ENCODE results near the gene RASEF.

The RASEF gene

GRCh38 chr9:83013867-83014605 lies 48.9 kb downstream of the RASEF start:
- no peak for DNase-seq (ENCODE audit: insufficient read length, low spot score)
- no peak for TF ChIP-seq CTCF (IDR thresholded peaks at IDR 0.05; ENCODE audit: insufficient read depth, missing control alignments)
- no peak for FAIRE-seq

- FAIRE-seq, result no peak
- TF ChIP-seq CTCF (IDR thresholded peaks at IDR 0.05; ENCODE audit: insufficient read depth, missing control alignments), result no peak
- no peak for DNase-seq (ENCODE audit: insufficient read length, low spot score)
Observed at GRCh38 chr9:83012922-83013838, 49.8 kb downstream of the RASEF start.

- DNase-seq (ENCODE audit: insufficient read length, low spot score) (no peak), FAIRE-seq (no peak)
- TF ChIP-seq CTCF (IDR thresholded peaks at IDR 0.05; ENCODE audit: insufficient read depth, missing control alignments), result no peak
Observed at GRCh38 chr9:83012168-83012921, 50.6 kb downstream of the RASEF start.

GRCh38 chr9:83011611-83012010 lies 51.3 kb downstream of the RASEF start:
- DNase-seq (ENCODE audit: insufficient read length, low spot score), result no peak
- FAIRE-seq, result no peak
- no peak for TF ChIP-seq CTCF (IDR thresholded peaks at IDR 0.05; ENCODE audit: insufficient read depth, missing control alignments)

- no peak for DNase-seq (ENCODE audit: insufficient read length, low spot score)
- FAIRE-seq, result no peak
- TF ChIP-seq CTCF (IDR thresholded peaks at IDR 0.05; ENCODE audit: insufficient read depth, missing control alignments), result no peak
Observed at GRCh38 chr9:83007521-83008300, 55.2 kb downstream of the RASEF start.

- no peak for FAIRE-seq
- TF ChIP-seq CTCF (IDR thresholded peaks at IDR 0.05; ENCODE audit: insufficient read depth, missing control alignments), result no peak
- no peak for DNase-seq (ENCODE audit: insufficient read length, low spot score)
Observed at GRCh38 chr9:83006378-83006777, 56.6 kb downstream of the RASEF start.

All from D721Med (cell line).